ENCODE data around the gene C3orf22. TPM values are rescaled to one million over a fixed set of nuclear protein-coding genes. Genes with fewer than 3 reads are reported as not detected.

Gene C3orf22
- total RNA-seq, 1 donor from 2014 or later = not detected

- H3K36me3 Mint-ChIP-seq (ENCODE audit: low read depth) = no peaks in the 10 kb centered on the region
- no peak for DNase-seq (ENCODE audit: low read depth, low spot score)
- peaks cover 13% of the 10 kb centered on the region for H3K4me1 Mint-ChIP-seq
- peaks cover 12% of the 10 kb centered on the region for H3K27me3 Mint-ChIP-seq (ENCODE audit: low read depth)
- no peak overlapping the region for H3K27ac Mint-ChIP-seq (ENCODE audit: unreplicated experiment)
- no peak overlapping the region for H3K4me3 Mint-ChIP-seq
- no peak for TF ChIP-seq CTCF (conservative IDR thresholded peaks at IDR 0.05)
- H3K9me3 Mint-ChIP-seq = no peaks in the 10 kb centered on the region
These were observed 40.5 kb downstream of the C3orf22 start for GRCh38 chr3:126517986-126518778.

DNA sequence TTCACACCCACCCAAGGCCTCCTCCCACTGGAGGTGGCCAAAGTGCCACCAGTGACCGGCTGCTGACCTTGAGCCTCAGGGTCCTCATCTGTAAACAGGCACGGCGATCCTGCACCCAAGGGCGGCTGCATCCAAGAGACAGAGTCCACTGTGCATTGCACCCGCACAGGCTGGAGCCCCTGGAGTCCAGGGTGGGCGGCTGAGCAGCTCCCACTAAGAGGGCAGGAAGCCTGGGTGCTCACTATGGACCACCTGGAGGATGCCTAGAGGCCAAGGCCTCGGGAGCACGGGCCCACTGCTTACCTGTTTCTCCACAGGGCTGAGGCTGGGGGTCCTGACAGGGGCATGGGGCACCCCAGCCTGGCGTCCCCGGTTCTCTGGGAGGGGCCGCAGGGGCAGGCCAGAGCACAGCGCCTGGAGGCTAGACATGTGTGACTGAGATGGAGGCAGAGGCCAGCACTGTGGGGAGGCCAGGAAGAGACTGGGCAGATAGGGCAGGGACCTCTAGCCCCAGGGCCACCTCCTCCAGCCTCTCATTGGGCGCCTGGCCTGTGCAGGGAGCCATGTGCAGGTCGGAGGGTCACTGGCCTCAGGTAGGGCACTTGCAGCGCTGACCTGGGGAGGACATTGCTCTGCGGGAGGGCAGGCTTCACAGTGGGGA is 41.3 kb downstream of the C3orf22 start, which contains the start of gene UROC1:
TSS of gene UROC1 (minus strand) at position 483 of the 661 bp plus-strand sequence. CDS start at position 429, 54 bp downstream.
- no peak for TF ChIP-seq CTCF (conservative IDR thresholded peaks at IDR 0.05)
- Mint-ChIP-seq H3K9me3 (no peaks in the 10 kb centered on the region), H3K27me3 (ENCODE audit: low read depth) (peaks cover 4% of the 10 kb centered on the region), H3K4me1 (peaks cover 8% of the 10 kb centered on the region), H3K36me3 (ENCODE audit: low read depth) (no peaks in the 10 kb centered on the region), H3K4me3 (no peak within 1 kb of the TSS), H3K27ac (ENCODE audit: unreplicated experiment) (no peak within 1 kb of the TSS)
- no peak for DNase-seq (ENCODE audit: low read depth, low spot score)

GRCh38 chr3:126516936-126517290 is 41.8 kb downstream of the C3orf22 start:
- Mint-ChIP-seq H3K4me3 (no peak overlapping the region), H3K27me3 (ENCODE audit: low read depth) (no peaks in the 10 kb centered on the region), H3K36me3 (ENCODE audit: low read depth) (no peaks in the 10 kb centered on the region), H3K4me1 (peaks cover 3% of the 10 kb centered on the region), H3K27ac (ENCODE audit: unreplicated experiment) (no peak overlapping the region), H3K9me3 (no peaks in the 10 kb centered on the region)
- TF ChIP-seq CTCF (conservative IDR thresholded peaks at IDR 0.05) = no peak
- DNase-seq (ENCODE audit: low read depth, low spot score) = no peak

GRCh38 chr3:126516152-126516935 is 42.4 kb downstream of the C3orf22 start:
- no peaks in the 10 kb centered on the region for H3K9me3 Mint-ChIP-seq
- TF ChIP-seq CTCF (conservative IDR thresholded peaks at IDR 0.05) = no peak
- no peaks in the 10 kb centered on the region for H3K36me3 Mint-ChIP-seq (ENCODE audit: low read depth)
- H3K4me1 Mint-ChIP-seq = peaks cover 4% of the 10 kb centered on the region
- H3K27me3 Mint-ChIP-seq (ENCODE audit: low read depth) = no peaks in the 10 kb centered on the region
- H3K27ac Mint-ChIP-seq (ENCODE audit: unreplicated experiment) = no peak overlapping the region
- no peak for DNase-seq (ENCODE audit: low read depth, low spot score)
- H3K4me3 Mint-ChIP-seq = no peak overlapping the region

DNA sequence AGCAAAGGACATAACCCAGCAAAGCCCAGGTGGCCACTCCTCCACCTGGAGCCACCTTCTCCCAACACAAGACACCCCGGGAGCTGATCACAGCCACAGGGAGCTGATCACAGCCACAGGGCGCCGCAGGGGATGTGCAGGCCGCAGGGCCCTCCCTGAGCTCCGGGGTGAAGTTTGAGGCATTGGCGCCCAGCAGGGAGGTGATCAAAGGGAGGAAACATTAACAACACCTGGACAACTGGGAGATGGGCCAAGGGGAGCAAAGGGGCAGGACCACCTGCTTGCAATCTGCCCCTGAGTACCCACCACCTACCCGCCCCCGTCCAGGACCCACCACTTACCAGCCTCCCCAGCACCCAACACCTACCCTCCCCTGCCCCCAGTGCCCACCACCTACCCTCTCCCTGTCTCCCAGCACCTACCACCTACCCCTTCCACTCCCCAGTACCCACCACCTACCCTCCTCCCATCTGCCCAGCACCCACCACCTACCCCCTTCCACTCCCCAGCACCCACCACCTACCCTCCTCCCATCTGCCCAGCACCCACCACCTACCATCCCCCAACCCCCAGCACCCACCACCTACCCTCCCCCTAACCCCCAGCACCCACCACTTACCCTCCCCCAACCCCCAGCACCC is 43.5 kb downstream of the C3orf22 start:
- H3K27me3 Mint-ChIP-seq (ENCODE audit: low read depth) = no peaks in the 10 kb centered on the region
- no peak for DNase-seq (ENCODE audit: low read depth, low spot score)
- no peak overlapping the region for H3K4me3 Mint-ChIP-seq
- TF ChIP-seq CTCF (conservative IDR thresholded peaks at IDR 0.05) = no peak
- no peaks in the 10 kb centered on the region for H3K36me3 Mint-ChIP-seq (ENCODE audit: low read depth)
- no peaks in the 10 kb centered on the region for H3K9me3 Mint-ChIP-seq
- H3K27ac Mint-ChIP-seq (ENCODE audit: unreplicated experiment) = no peak overlapping the region
- peaks cover 9% of the 10 kb centered on the region for H3K4me1 Mint-ChIP-seq
